Stimulated activated effector memory CD8-positive, alpha-beta T cell treated with anti-CD3 and anti-CD28 coated beads, Interleukin-12 subunit alpha, Interleukin-12 subunit beta, amount 100 ng/mL, for 72 hours (primary cell): ENCODE data around the gene RNF34.

Experiments
- ATAC-seq: fragments of 150-1000 bp; cut with Tn5 transposase; 2 replicates; pipeline ENCODE4 v1.10.0; 2021
- DNase-seq, 2 donors: peaks; one replicate each; pipeline ENCODE4 v3.0.0; 2021 to 2022; ENCODE audit warnings: low spot score in 2 of 2
- H3K27ac Mint-ChIP-seq: one replicate; pipeline ENCODE4 v1.8.0; 2022; ENCODE audit warnings: mild to moderate bottlenecking, mixed read lengths
- H3K36me3 Mint-ChIP-seq: one replicate; pipeline ENCODE4 v1.8.0; 2022; ENCODE audit warnings: mild to moderate bottlenecking, mixed read lengths
- H3K4me1 Mint-ChIP-seq: one replicate; pipeline ENCODE4 v1.8.0; 2022; ENCODE audit warnings: mixed read lengths
- H3K4me3 Mint-ChIP-seq: one replicate; pipeline ENCODE4 v1.8.0; 2022; ENCODE audit warnings: mild to moderate bottlenecking, mixed read lengths
- H3K9me3 Mint-ChIP-seq: one replicate; pipeline ENCODE4 v1.8.0; 2022; ENCODE audit warnings: mixed read lengths

The RNF34 gene

GRCh38 chr12:121442028-121442948 is 42.4 kb downstream of the RNF34 start:
- DNase-seq (no peak), ATAC-seq (no peak)
- Mint-ChIP-seq H3K4me3 (no peak overlapping the region), H3K27ac (no peak overlapping the region), H3K4me1 (peaks cover 14% of the 10 kb centered on the region), H3K9me3 (no peaks in the 10 kb centered on the region), H3K36me3 (peaks cover 85% of the 10 kb centered on the region)

GRCh38 chr12:121443193-121443870 is 43.4 kb downstream of the RNF34 start:
- Mint-ChIP-seq H3K27ac (peak overlapping the region; percentile 79), H3K4me1 (peaks cover 15% of the 10 kb centered on the region), H3K4me3 (no peak overlapping the region), H3K9me3 (no peaks in the 10 kb centered on the region), H3K36me3 (peaks cover 84% of the 10 kb centered on the region)
- DNase-seq (peak; percentile 62 to 78), ATAC-seq (peak; percentile 71)

- H3K27ac Mint-ChIP-seq: peak overlapping the region; percentile 79
- no peaks in the 10 kb centered on the region for H3K9me3 Mint-ChIP-seq
- ATAC-seq (no peak), DNase-seq (no peak)
- no peak overlapping the region for H3K4me3 Mint-ChIP-seq
- H3K36me3 Mint-ChIP-seq: peaks cover 84% of the 10 kb centered on the region
- H3K4me1 Mint-ChIP-seq: peaks cover 23% of the 10 kb centered on the region
These were observed 44.3 kb downstream of the RNF34 start for GRCh38 chr12:121443911-121444841.

GRCh38 chr12:121444842-121445202 is 44.9 kb downstream of the RNF34 start:
- DNase-seq (no peak), ATAC-seq (no peak)
- Mint-ChIP-seq H3K9me3 (no peaks in the 10 kb centered on the region), H3K36me3 (peaks cover 84% of the 10 kb centered on the region), H3K27ac (peak overlapping the region; percentile 79), H3K4me1 (peaks cover 28% of the 10 kb centered on the region), H3K4me3 (no peak overlapping the region)

- peaks cover 29% of the 10 kb centered on the region for H3K4me1 Mint-ChIP-seq
- no peak overlapping the region for H3K4me3 Mint-ChIP-seq
- H3K27ac Mint-ChIP-seq: no peak overlapping the region
- H3K9me3 Mint-ChIP-seq: no peaks in the 10 kb centered on the region
- ATAC-seq (no peak), DNase-seq (no peak)
- H3K36me3 Mint-ChIP-seq: peaks cover 83% of the 10 kb centered on the region
These were observed 46.8 kb downstream of the RNF34 start for GRCh38 chr12:121446750-121447149.

- Mint-ChIP-seq H3K27ac (peak overlapping the region; percentile 67), H3K4me3 (no peak overlapping the region)
These were observed 48.9 kb downstream of the RNF34 start for GRCh38 chr12:121448771-121449315.

GRCh38 chr12:121451961-121452339 is 52.0 kb downstream of the RNF34 start:
- Mint-ChIP-seq H3K4me3 (no peak overlapping the region), H3K27ac (no peak overlapping the region), H3K36me3 (peaks cover 58% of the 10 kb centered on the region), H3K9me3 (no peaks in the 10 kb centered on the region), H3K4me1 (peaks cover 51% of the 10 kb centered on the region)
- ATAC-seq: no peak
- DNase-seq: no peak

More at GRCh38 chr12:121448771-121449315, 48.9 kb downstream of the RNF34 start:
- peaks cover 29% of the 10 kb centered on the region for H3K4me1 Mint-ChIP-seq
- DNase-seq (no peak), ATAC-seq (no peak)
- peaks cover 76% of the 10 kb centered on the region for H3K36me3 Mint-ChIP-seq
- no peaks in the 10 kb centered on the region for H3K9me3 Mint-ChIP-seq

GRCh38 chr12:121452340-121452984 is 52.5 kb downstream of the RNF34 start:
- ATAC-seq (no peak), DNase-seq (no peak)
- H3K36me3 Mint-ChIP-seq: peaks cover 58% of the 10 kb centered on the region
- no peak overlapping the region for H3K4me3 Mint-ChIP-seq
- H3K4me1 Mint-ChIP-seq: peaks cover 57% of the 10 kb centered on the region
- no peak overlapping the region for H3K27ac Mint-ChIP-seq
- H3K9me3 Mint-ChIP-seq: no peaks in the 10 kb centered on the region

GRCh38 chr12:121452985-121453360 is 53.1 kb downstream of the RNF34 start:
- H3K4me1 Mint-ChIP-seq: peaks cover 61% of the 10 kb centered on the region
- no peak overlapping the region for H3K27ac Mint-ChIP-seq
- no peak overlapping the region for H3K4me3 Mint-ChIP-seq
- H3K36me3 Mint-ChIP-seq: peaks cover 53% of the 10 kb centered on the region
- H3K9me3 Mint-ChIP-seq: no peaks in the 10 kb centered on the region
- ATAC-seq (no peak), DNase-seq (no peak)

GRCh38 chr12:121453629-121454028 is 53.7 kb downstream of the RNF34 start:
- H3K27ac Mint-ChIP-seq: peak overlapping the region; percentile 85
- no peaks in the 10 kb centered on the region for H3K9me3 Mint-ChIP-seq
- no peak for DNase-seq
- H3K4me1 Mint-ChIP-seq: peaks cover 58% of the 10 kb centered on the region
- no peak for ATAC-seq
- H3K4me3 Mint-ChIP-seq: no peak overlapping the region
- peaks cover 47% of the 10 kb centered on the region for H3K36me3 Mint-ChIP-seq

- H3K27ac Mint-ChIP-seq: peak overlapping the region; percentile 85
- ATAC-seq: no peak
- H3K4me1 Mint-ChIP-seq: peaks cover 49% of the 10 kb centered on the region
- DNase-seq: no peak
- no peaks in the 10 kb centered on the region for H3K9me3 Mint-ChIP-seq
- no peak overlapping the region for H3K4me3 Mint-ChIP-seq
- H3K36me3 Mint-ChIP-seq: peaks cover 34% of the 10 kb centered on the region
These were observed 55.0 kb downstream of the RNF34 start for GRCh38 chr12:121454921-121455320.

GRCh38 chr12:121455766-121456420 is 56.0 kb downstream of the RNF34 start:
- Mint-ChIP-seq H3K4me1 (peaks cover 58% of the 10 kb centered on the region), H3K27ac (no peak overlapping the region)

GRCh38 chr12:121456551-121456950 is 56.6 kb downstream of the RNF34 start:
- Mint-ChIP-seq H3K4me1 (peaks cover 65% of the 10 kb centered on the region), H3K27ac (no peak overlapping the region), H3K36me3 (peaks cover 22% of the 10 kb centered on the region), H3K4me3 (no peak overlapping the region), H3K9me3 (no peaks in the 10 kb centered on the region)
- DNase-seq (no peak), ATAC-seq (no peak)

More at GRCh38 chr12:121455766-121456420, 56.0 kb downstream of the RNF34 start:
- H3K4me3 Mint-ChIP-seq: no peak overlapping the region
- H3K36me3 Mint-ChIP-seq: peaks cover 25% of the 10 kb centered on the region
- DNase-seq (no peak), ATAC-seq (no peak)
- H3K9me3 Mint-ChIP-seq: no peaks in the 10 kb centered on the region

GRCh38 chr12:121461048-121461447 is 61.1 kb downstream of the RNF34 start:
- DNase-seq (no peak), ATAC-seq (no peak)
- H3K36me3 Mint-ChIP-seq: peaks cover 21% of the 10 kb centered on the region
- peaks cover 61% of the 10 kb centered on the region for H3K4me1 Mint-ChIP-seq
- peak overlapping the region; percentile 79 for H3K27ac Mint-ChIP-seq
- H3K4me3 Mint-ChIP-seq: no peak overlapping the region
- H3K9me3 Mint-ChIP-seq: no peaks in the 10 kb centered on the region
